ENCODE data around the gene PNMT.
A peak's percentile ranks its signal among the peaks of the same experiment; 100 is the strongest.

PNMT gene

DNA sequence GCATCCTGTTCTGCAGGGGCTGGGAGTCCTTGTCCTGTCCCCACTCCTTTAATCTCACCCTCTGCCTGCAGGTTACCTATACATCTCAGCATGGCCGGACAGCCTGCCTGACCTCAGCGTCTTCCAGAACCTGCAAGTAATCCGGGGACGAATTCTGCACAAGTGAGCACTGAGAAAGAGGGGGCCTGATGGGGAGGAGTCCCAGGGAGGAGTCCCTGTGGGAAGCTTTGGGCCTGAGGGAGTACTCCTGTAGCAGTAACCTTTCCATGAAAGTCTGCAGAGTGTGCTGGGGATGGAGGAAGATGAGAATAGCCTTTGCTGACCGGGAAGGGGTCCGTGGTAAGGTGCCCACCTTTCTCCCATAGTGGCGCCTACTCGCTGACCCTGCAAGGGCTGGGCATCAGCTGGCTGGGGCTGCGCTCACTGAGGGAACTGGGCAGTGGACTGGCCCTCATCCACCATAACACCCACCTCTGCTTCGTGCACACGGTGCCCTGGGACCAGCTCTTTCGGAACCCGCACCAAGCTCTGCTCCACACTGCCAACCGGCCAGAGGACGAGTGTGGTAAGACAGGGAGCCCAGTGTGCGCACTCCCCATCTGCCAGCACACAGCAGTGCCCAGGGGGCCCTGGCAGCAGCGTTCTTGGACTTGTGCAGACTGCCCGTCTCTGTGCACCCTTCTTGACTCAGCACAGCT, 47.3 kb downstream of the PNMT start:
- DNase-seq (ENCODE audit: low read depth), result no peak
- H3K4me3 ChIP-seq (ENCODE audit: low read length), result no peak overlapping the region
- TF ChIP-seq, protein P1, sequence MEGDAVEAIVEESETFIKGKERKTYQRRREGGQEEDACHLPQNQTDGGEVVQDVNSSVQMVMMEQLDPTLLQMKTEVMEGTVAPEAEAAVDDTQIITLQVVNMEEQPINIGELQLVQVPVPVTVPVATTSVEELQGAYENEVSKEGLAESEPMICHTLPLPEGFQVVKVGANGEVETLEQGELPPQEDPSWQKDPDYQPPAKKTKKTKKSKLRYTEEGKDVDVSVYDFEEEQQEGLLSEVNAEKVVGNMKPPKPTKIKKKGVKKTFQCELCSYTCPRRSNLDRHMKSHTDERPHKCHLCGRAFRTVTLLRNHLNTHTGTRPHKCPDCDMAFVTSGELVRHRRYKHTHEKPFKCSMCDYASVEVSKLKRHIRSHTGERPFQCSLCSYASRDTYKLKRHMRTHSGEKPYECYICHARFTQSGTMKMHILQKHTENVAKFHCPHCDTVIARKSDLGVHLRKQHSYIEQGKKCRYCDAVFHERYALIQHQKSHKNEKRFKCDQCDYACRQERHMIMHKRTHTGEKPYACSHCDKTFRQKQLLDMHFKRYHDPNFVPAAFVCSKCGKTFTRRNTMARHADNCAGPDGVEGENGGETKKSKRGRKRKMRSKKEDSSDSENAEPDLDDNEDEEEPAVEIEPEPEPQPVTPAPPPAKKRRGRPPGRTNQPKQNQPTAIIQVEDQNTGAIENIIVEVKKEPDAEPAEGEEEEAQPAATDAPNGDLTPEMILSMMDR (IDR thresholded peaks at IDR 0.05; ENCODE audit: insufficient read depth, low read depth, low read length, missing control alignments), result no peak

DNA sequence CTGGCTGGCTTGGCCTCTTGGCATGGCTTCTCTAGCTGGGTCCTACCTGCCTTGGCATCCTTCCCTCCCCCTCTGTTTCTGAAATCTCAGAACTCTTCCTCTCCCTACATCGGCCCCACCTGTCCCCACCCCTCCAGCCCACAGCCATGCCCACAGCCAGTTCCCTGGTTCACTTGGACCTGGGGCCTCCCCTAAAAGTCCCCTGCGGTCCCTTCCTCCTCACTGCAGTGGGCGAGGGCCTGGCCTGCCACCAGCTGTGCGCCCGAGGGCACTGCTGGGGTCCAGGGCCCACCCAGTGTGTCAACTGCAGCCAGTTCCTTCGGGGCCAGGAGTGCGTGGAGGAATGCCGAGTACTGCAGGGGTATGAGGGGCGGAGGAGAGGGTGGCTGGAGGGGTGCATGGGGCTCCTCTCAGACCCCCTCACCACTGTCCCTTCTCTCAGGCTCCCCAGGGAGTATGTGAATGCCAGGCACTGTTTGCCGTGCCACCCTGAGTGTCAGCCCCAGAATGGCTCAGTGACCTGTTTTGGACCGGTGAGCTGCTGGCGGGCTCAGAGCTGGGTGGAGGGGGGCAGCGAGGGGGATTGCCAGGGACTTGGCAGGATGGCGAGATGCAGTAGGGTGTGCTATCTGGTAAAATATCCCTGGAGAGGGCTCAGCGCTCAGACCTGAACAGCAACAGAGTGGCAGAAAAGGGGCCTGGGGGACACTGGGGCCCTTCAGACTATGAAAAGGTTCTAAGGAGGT, 48.0 kb downstream of the PNMT start:
- DNase-seq (ENCODE audit: low read depth), result no peak
- TF ChIP-seq, protein P1 (IDR thresholded peaks at IDR 0.05; ENCODE audit: insufficient read depth, low read depth, low read length, missing control alignments), result no peak
- H3K4me3 ChIP-seq (ENCODE audit: low read length), result no peak overlapping the region

DNA sequence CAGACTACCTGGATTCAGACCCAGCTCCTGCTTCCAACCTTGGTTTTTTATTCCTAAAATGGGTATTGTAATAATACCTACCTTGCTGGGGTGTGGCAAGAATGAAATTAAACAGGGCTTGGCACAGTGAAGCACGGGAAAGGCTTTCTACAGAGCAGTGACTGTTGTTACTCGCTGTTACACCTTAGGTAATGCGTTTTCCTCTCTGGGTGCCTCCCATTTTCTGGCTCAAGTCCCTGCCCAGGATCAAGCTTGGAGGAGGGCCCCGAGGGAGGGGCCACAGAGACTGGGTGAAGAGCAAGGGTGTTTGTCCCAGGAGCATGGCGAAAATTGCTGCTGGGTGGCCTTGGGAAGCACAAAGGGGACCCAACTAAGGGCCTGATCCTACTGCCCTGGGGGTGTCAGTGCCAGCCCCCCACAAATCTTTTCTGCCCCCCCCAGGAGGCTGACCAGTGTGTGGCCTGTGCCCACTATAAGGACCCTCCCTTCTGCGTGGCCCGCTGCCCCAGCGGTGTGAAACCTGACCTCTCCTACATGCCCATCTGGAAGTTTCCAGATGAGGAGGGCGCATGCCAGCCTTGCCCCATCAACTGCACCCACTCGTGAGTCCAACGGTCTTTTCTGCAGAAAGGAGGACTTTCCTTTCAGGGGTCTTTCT, 48.8 kb downstream of the PNMT start:
- peak; percentile 84 for DNase-seq (ENCODE audit: low read depth)
- H3K4me3 ChIP-seq (ENCODE audit: low read length), result no peak overlapping the region
- TF ChIP-seq, protein P1 (IDR thresholded peaks at IDR 0.05; ENCODE audit: insufficient read depth, low read depth, low read length, missing control alignments), result no peak

DNA sequence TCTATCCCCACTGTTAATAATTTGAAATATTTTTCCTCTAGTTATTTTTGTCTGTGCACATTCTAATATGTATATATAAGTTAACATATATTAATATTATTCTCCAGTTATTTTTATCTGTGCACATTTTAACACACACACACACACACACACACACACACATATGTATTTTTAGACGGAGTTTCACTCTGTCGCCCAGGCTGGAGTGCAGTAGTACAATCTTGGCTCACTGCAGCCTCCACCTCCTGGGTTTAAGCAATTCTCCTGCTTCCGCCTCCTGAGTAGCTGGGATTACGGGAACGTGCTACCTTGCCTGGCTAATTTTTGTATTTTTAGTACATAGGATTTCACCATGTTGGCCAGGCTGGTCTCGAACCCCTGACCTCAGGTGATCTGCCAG, 49.4 kb downstream of the PNMT start:
- H3K4me3 ChIP-seq (ENCODE audit: low read length), result no peak overlapping the region
- no peak for DNase-seq (ENCODE audit: low read depth)
- TF ChIP-seq, protein P1 (IDR thresholded peaks at IDR 0.05; ENCODE audit: insufficient read depth, low read depth, low read length, missing control alignments), result no peak

DNA sequence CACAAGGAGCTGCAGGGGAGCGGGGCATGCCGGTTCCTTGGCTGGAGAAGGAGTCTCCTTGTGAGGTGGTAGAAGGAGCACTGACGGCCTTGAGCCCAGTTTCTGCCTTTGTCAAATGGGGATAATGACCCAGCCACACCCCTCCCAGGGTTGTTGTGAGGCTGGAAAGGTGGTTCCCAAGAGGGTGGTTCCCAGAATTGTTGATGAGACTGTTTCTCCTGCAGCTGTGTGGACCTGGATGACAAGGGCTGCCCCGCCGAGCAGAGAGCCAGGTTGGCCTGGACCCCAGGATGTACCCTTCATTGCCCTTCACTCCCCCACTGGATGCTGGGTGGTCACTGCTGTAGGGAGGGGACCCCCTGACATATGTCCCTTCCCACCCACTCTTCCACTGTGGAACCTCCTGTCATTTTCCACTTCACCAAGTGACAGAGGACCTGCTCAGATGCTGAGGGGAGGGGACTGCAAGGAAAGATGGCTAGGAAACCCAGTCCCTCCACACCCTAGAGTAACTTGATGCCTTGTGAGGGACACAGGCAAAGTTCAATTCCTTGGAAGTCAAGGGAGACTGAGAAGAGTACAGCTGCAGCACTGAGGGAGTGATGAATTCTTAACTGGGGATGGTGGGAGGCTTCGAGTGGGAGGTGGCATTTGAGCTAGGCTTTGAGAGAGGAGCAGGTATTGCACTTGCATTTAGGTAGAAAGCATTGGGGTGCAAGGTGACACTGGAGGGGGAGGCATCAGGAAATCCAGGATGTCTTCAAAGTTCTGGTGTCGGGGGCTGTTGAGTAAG, 51.5 kb downstream of the PNMT start:
- no peak for DNase-seq (ENCODE audit: low read depth)
- TF ChIP-seq, protein P1 (IDR thresholded peaks at IDR 0.05; ENCODE audit: insufficient read depth, low read depth, low read length, missing control alignments), result no peak
- H3K4me3 ChIP-seq (ENCODE audit: low read length), result no peak overlapping the region
